AG04449 (cell line): ENCODE measurements around the gene FAM222A.

Experiments
- CTCF ChIA-PET: fragments of 350-600 bp; formaldehyde crosslinking; extraction: SDS; loops from one replicate; lab custom pipeline; 2021; ENCODE audit warnings: antibody characterized with exemption; lab: Yijun Ruan, JAX
- POLR2A ChIA-PET: fragments of 400-600, 350-600 bp; formaldehyde crosslinking; extraction: SDS; loops from one replicate; lab custom pipeline; 2020; ENCODE audit warnings: antibody characterized with exemption, inconsistent platforms; lab: Yijun Ruan, JAX
- DNase-seq: peaks from one replicate; pipeline ENCODE4 v3.0.0-alpha.2; 2010; ENCODE audit warnings: low read depth, low spot score
- H3K4me3 ChIP-seq: 2 replicates; pipeline ENCODE4 v1.5.1; 2011; ENCODE audit warnings: low read depth, mild to moderate bottlenecking, control low read depth, low read length
- CTCF ChIP-seq: IDR thresholded peaks from one replicate; pipeline ENCODE4 v1.5.1; 2011; ENCODE audit warnings: mild to moderate bottlenecking, moderate library complexity, low read length, control low read depth, inconsistent platforms; ENCODE audit not compliant: insufficient read depth; ENCODE audit errors: missing control alignments

FAM222A gene

GRCh38 chr12:109757671-109758265, 44.1 kb downstream of the FAM222A start:
- CTCF ChIA-PET: interaction anchor here (1.4 kb wide), 1 partner anchor 160 kb away, joined by 5 read pairs; no protein-coding TSS in a partner anchor
- no peak for DNase-seq
- H3K4me3 ChIP-seq: no peak overlapping the region
- POLR2A ChIA-PET: no interaction called here
- no peak for TF ChIP-seq CTCF

- TF ChIP-seq CTCF: no peak
- no peak for DNase-seq
- no peak overlapping the region for H3K4me3 ChIP-seq
- POLR2A ChIA-PET: no interaction called here
- CTCF ChIA-PET: interaction anchor here (1.0 to 1.4 kb wide), 3 partner anchors 16 to 161 kb away, joined by 3 to 5 read pairs (median 4); no protein-coding TSS in a partner anchor
Measured at GRCh38 chr12:109758426-109759420, 45.1 kb downstream of the FAM222A start.

- ChIA-PET POLR2A (no interaction called here), CTCF (interaction anchor here (1.3 to 1.4 kb wide), 2 partner anchors 46 to 162 kb away, joined by 4 to 5 read pairs; no protein-coding TSS in a partner anchor)
- no peak for DNase-seq
- TF ChIP-seq CTCF: no peak
- no peak overlapping the region for H3K4me3 ChIP-seq
Measured at GRCh38 chr12:109759595-109759994, 46.0 kb downstream of the FAM222A start.

- no peak for TF ChIP-seq CTCF
- CTCF ChIA-PET: interaction anchor here (0.6 to 6.8 kb wide), 6 partner anchors 15 to 332 kb away, joined by 3 to 54 read pairs (median 4); no protein-coding TSS in a partner anchor
- no peak overlapping the region for H3K4me3 ChIP-seq
- POLR2A ChIA-PET: no interaction called here
- no peak for DNase-seq
Measured at GRCh38 chr12:109760031-109760929, 46.7 kb downstream of the FAM222A start.

- H3K4me3 ChIP-seq: no peak overlapping the region
- no peak for TF ChIP-seq CTCF
- ChIA-PET CTCF (interaction anchor here (0.6 to 6.8 kb wide), 6 partner anchors 14 to 333 kb away, joined by 3 to 54 read pairs (median 3); no protein-coding TSS in a partner anchor), POLR2A (no interaction called here)
- DNase-seq: no peak
Measured at GRCh38 chr12:109760930-109761921, 47.6 kb downstream of the FAM222A start.
